Measurements from ENCODE around the gene NANOS3.

The NANOS3 gene

GRCh38 chr19:13923194-13923987 lies 46.5 kb downstream of the NANOS3 start:
- DNase-seq: no peak

- DNase-seq: no peak
Measured at GRCh38 chr19:13926010-13926409, 49.1 kb downstream of the NANOS3 start.

- DNase-seq: no peak
Measured at GRCh38 chr19:13926715-13927114, 49.8 kb downstream of the NANOS3 start.

GRCh38 chr19:13929340-13929739 lies 52.4 kb downstream of the NANOS3 start:
- DNase-seq: no peak

- no peak for DNase-seq
Measured at GRCh38 chr19:13929956-13930355, 53.0 kb downstream of the NANOS3 start.
